Neural crest cell (in vitro differentiated cells): ENCODE measurements around the gene TK2. TPM values are rescaled to one million over a fixed set of nuclear protein-coding genes. Genes with fewer than 3 reads are reported as not detected.
"Not testable (repeated sequence)": the region's sequence is repeated elsewhere in the genome, so short reads cannot be mapped to it uniquely, and the experiment has no call there.

Experiments
- DNase-seq: peaks from one replicate; pipeline ENCODE4 v3.0.0; 2021; ENCODE audit warnings: low read depth, mixed read lengths, low spot score
- H3K27ac Mint-ChIP-seq: one replicate; pipeline ENCODE4 v1.8.0; 2021; ENCODE audit warnings: mild to moderate bottlenecking, mixed read lengths; ENCODE audit not compliant: unreplicated experiment
- H3K27me3 Mint-ChIP-seq: 2 replicates; pipeline ENCODE4 v1.8.0; 2021; ENCODE audit warnings: low read depth, mild to moderate bottlenecking, mixed read lengths
- H3K36me3 Mint-ChIP-seq: 2 replicates; pipeline ENCODE4 v1.8.0; 2021; ENCODE audit warnings: low read depth, mild to moderate bottlenecking, mixed read lengths
- H3K4me1 Mint-ChIP-seq: 2 replicates; pipeline ENCODE4 v1.8.0; 2021; ENCODE audit warnings: mixed read lengths
- H3K4me3 Mint-ChIP-seq: one replicate; pipeline ENCODE4 v1.8.0; 2021; ENCODE audit warnings: mild to moderate bottlenecking, mixed read lengths
- H3K9me3 Mint-ChIP-seq: 2 replicates; pipeline ENCODE4 v1.8.0; 2021; ENCODE audit warnings: mixed read lengths
- CTCF ChIP-seq: fragments of 200-600 bp; sonication (generic); conservative IDR thresholded peaks from 2 replicates; pipeline ENCODE4 v1.5.0; 2021; ENCODE audit warnings: antibody characterized with exemption, mild to moderate bottlenecking
- total RNA-seq: library from RNA; stranded (reverse); gene quantifications from 2 replicates; pipeline ENCODE4 v1.2.1, GENCODE V29; 2021

The TK2 gene
- total RNA-seq, 1 donor from 2014 or later: 16.3 TPM

- Mint-ChIP-seq H3K27ac (no peak overlapping the region), H3K4me3 (no peak overlapping the region), H3K4me1 (no peaks in the 10 kb centered on the region), H3K27me3 (peaks cover 13% of the 10 kb centered on the region), H3K36me3 (no peaks in the 10 kb centered on the region), H3K9me3 (peaks cover 3% of the 10 kb centered on the region)
- TF ChIP-seq CTCF: no peak
- no peak for DNase-seq
Observed at GRCh38 chr16:66467611-66468010, 82.3 kb downstream of the TK2 start.

GRCh38 chr16:66466636-66467035 is 83.3 kb downstream of the TK2 start:
- H3K36me3 Mint-ChIP-seq, H3K4me1 Mint-ChIP-seq, H3K27ac Mint-ChIP-seq, DNase-seq, H3K4me3 Mint-ChIP-seq, H3K9me3 Mint-ChIP-seq: not testable (repeated sequence)
- peaks cover 17% of the 10 kb centered on the region for H3K27me3 Mint-ChIP-seq

GRCh38 chr16:66465946-66466345 is 84.0 kb downstream of the TK2 start:
- H3K36me3 Mint-ChIP-seq, H3K9me3 Mint-ChIP-seq, H3K4me3 Mint-ChIP-seq, H3K4me1 Mint-ChIP-seq, DNase-seq, H3K27ac Mint-ChIP-seq: not testable (repeated sequence)
- H3K27me3 Mint-ChIP-seq: peaks cover 17% of the 10 kb centered on the region

GRCh38 chr16:66462912-66463311 is 87.0 kb downstream of the TK2 start:
- no peaks in the 10 kb centered on the region for H3K4me1 Mint-ChIP-seq
- DNase-seq: no peak
- peaks cover 25% of the 10 kb centered on the region for H3K27me3 Mint-ChIP-seq
- no peaks in the 10 kb centered on the region for H3K36me3 Mint-ChIP-seq
- no peak overlapping the region for H3K4me3 Mint-ChIP-seq
- H3K9me3 Mint-ChIP-seq: peaks cover 3% of the 10 kb centered on the region
- TF ChIP-seq CTCF: no peak
- no peak overlapping the region for H3K27ac Mint-ChIP-seq

GRCh38 chr16:66460703-66461102 is 89.2 kb downstream of the TK2 start:
- H3K27me3 Mint-ChIP-seq: peaks cover 25% of the 10 kb centered on the region
- H3K4me1 Mint-ChIP-seq: no peaks in the 10 kb centered on the region
- no peak overlapping the region for H3K27ac Mint-ChIP-seq
- TF ChIP-seq CTCF: no peak
- H3K36me3 Mint-ChIP-seq: no peaks in the 10 kb centered on the region
- DNase-seq: no peak
- H3K9me3 Mint-ChIP-seq: no peaks in the 10 kb centered on the region
- no peak overlapping the region for H3K4me3 Mint-ChIP-seq

- TF ChIP-seq CTCF: no peak
- Mint-ChIP-seq H3K27ac (no peak overlapping the region), H3K4me3 (no peak overlapping the region), H3K27me3 (peaks cover 24% of the 10 kb centered on the region), H3K36me3 (no peaks in the 10 kb centered on the region), H3K4me1 (no peaks in the 10 kb centered on the region), H3K9me3 (no peaks in the 10 kb centered on the region)
- no peak for DNase-seq
Observed at GRCh38 chr16:66459878-66460277, 90.0 kb downstream of the TK2 start.

- no peaks in the 10 kb centered on the region for H3K4me1 Mint-ChIP-seq
- no peaks in the 10 kb centered on the region for H3K9me3 Mint-ChIP-seq
- H3K4me3 Mint-ChIP-seq: no peak overlapping the region
- no peak for TF ChIP-seq CTCF
- H3K36me3 Mint-ChIP-seq: no peaks in the 10 kb centered on the region
- no peak for DNase-seq
- peaks cover 20% of the 10 kb centered on the region for H3K27me3 Mint-ChIP-seq
- no peak overlapping the region for H3K27ac Mint-ChIP-seq
Observed at GRCh38 chr16:66458853-66459252, 91.1 kb downstream of the TK2 start.
